HG02610 (cell line): ENCODE data around the gene CEP57.

Source experiments
- ATAC-seq: cut with Tn5 transposase; IDR thresholded peaks from one replicate; pipeline ENCODE4 v1.9.1; 2021; ENCODE audit warnings: mild to moderate bottlenecking, moderate library complexity; ENCODE audit not compliant: unreplicated experiment

The CEP57 gene

DNA sequence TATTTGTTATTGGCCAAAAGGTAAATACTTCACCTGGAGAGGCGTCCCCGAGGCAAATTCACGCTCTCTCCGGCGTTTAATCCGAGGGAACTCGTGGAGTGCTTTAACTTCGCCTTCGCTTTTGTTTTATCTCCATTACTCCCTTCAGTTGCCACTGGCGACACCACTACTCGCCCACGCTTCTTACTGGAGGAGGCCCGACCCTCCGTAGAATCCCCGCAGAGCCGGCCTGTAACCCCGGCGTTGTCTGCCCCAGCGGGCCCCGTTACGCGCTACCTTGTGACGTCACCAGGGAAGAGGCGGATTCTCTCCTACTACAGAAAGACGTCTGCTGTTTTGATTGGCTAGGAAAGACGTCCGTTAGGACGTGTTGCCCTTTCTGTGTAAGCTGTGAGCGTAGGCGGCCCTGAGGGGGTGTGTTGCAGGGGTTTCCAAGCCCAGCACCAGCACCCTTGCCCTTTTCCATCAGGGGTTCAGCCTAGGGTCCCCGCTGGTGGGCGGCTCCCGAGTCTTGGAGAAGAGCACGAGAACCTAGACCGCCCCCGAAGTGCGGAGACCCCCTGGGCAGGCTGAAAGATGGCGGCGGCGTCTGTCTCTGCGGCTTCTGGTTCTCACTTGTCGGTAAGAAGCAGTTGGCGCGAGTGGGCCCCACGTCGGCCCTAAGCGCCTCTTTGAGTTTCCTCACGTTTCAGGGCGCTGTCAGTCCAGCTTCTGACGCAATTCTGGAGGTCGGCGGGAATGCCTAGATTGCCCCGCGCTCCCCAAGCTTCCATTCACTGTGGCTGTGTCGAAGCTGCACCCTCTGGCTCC is at the start of gene CEP57:
Gene CEP57, plus strand, starts transcription at position 376 of the 810 bp plus-strand sequence. Its CDS starts 201 bp downstream, at position 577.
- peak; percentile 75 for ATAC-seq

DNA sequence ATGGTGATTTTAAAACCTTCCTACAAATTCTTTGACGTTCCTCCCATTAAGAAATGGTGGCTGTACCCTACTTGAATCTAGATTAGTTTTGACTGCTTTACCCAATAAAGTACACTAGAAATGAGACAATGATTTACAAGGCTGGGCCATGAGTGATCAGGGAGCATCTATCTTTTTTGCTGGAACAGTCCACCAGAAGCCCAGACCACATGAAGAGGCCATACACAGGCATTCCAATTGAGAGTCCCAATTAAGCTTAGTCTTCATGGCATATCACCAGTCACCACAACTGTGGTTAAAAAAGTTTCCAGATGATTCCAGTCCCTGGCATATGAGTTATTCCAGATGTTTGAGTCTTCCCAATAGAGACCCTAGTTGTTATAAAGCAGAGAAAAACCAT is 40.2 kb upstream of the CEP57 start:
- ATAC-seq, result no peak

- no peak for ATAC-seq
These were observed 38.8 kb upstream of the CEP57 start for GRCh38 chr11:95751515-95751914.

DNA sequence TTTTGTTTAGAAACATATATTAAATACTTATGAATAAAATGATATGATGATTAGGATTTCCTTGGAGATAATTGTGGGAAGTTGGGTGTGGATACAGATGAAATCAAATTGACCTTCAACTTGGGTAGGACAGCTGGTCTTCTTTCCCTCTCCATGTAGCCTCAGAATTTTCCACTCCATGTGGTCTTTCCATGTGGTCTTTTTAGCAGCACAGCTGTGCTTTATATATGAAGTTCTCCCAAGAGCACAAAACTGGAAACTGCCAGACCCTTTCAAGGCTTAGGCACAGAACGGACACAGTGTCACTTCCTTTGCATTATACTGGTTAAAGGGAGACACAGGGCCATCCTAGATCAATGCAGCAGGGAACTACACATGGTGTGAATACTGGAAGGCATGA is 29.4 kb upstream of the CEP57 start:
- ATAC-seq, result no peak

GRCh38 chr11:95762534-95762933 is 27.8 kb upstream of the CEP57 start:
- no peak for ATAC-seq

DNA sequence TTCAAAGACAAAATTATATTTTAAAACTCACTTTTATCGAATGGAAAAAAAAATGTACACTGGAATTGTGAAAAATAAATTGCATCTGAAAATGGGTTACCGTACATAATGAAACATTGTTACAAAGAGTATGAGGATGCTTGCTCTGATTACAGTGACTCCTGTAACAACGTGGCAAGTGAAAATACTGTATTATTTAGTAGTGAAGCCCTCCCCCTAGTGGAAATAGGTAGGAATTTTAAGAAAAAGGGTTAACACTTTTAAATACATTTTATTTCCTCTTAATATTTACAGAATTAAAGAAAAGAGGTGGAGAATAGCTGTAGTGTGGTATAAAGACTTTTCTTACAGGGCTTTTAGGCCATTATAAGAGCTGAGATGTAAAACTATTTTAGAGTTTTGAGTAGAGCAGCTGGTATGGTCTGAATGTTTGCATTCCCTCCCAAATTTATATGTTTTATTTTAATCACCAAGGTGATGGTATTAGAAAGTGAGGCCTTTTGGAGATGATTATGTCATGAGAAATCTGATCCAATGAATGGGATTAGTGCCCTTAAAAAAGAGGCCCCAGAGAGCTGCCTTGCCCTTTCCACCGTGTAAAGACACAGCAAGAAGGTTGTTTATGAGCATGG is 25.9 kb upstream of the CEP57 start:
- peak; percentile 50 for ATAC-seq

DNA sequence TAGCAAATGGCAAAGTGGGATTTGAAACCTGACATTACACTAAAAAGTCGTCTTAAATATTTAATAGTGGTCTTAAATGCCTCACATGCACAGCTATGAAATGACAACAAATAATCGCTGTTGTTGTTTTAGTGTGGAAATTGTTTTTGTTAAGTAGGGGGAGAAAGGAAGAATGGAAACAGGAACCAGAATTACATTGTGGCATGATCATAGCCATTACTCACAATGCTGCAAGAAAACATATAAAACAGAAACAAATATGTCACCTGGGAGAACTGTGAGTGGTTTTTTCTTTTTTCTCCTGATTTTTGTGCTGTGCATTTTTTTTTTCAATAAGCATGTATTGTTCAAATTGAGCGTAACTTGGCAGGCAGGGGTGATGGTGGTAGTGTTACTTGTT is 23.6 kb upstream of the CEP57 start:
- ATAC-seq, result no peak

DNA sequence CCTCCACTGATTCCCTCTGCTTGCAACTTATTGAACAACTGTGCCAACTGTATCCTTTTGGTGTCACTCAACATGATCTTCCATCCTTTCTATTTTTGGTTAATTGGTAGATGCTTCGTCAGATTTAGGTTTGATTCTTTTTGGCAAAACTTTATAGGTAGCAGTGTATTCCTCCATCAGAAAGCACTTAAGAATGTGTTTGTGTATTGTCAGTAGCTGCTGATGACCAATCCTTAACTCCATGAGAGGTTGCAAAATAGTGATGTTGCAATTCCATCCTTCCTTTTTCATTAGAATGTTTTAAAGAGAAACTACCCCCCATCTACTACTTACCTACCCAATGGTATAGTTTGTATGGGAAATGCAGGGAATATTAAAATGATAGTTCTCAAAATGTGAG is 22.8 kb upstream of the CEP57 start:
- no peak for ATAC-seq

GRCh38 chr11:95768521-95768920 is 21.8 kb upstream of the CEP57 start:
- ATAC-seq, result no peak

- no peak for ATAC-seq
These were observed 13.4 kb upstream of the CEP57 start for GRCh38 chr11:95776859-95777258.

DNA sequence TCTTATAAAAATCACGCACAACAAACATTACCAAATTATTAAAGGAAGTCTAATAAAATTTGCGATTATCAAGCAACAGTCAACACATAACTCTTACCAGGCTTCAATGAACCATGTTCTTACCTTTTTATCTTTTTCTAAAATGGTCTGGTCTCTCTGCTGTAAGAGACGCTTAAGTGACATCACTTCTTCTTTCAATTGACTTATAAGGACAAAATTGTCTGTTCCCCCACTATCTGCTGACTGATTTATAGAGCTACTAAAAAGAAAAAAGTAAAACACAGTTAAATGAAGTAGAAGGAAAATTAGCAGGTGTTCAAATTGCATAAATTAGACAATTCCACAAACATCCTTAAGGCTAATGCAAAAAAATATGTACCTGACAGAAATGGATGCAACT is 11.6 kb upstream of the CEP57 start:
- peak; percentile 59 for ATAC-seq

GRCh38 chr11:95780544-95780943 is 9.8 kb upstream of the CEP57 start:
- peak; percentile 25 for ATAC-seq

GRCh38 chr11:95788921-95789505 is 1.3 kb upstream of the CEP57 start:
- no peak for ATAC-seq

DNA sequence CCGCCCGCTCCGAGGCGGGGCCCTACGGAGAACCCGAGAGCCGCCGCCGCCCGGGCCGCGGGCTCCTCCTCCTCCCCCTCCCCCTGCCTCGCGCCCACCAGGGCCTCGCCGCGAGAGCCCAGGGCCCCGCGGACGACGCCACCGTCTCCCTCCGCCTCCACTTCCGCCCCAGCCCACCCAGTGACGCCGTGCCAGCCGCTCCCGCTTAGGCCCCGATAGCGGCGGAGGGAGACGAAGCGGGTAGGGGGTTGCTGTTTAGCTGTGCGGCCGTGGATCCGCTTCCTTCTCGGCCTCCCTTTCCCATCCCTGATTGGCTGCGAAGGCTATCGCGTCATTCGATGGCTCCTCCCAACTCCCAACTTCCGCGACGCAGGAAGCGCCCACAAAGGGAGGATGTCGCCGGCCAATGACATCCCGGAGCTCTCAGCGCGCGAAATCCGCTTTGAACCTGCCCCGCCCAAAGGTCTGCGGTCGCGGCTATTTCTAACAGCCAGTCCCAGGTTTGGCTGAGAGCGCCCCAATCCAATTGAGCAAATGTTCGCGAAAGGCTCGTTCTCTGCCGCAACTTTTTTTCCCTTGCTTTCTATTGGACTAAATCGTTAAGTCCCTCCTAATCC is 684 bp upstream of the CEP57 start, which contains the start of gene FAM76B:
Gene FAM76B, minus strand, starts transcription at position 277 of the 617 bp plus-strand sequence. CDS start 304 bp downstream, outside the sequence.
- peak; percentile 75 for ATAC-seq

DNA sequence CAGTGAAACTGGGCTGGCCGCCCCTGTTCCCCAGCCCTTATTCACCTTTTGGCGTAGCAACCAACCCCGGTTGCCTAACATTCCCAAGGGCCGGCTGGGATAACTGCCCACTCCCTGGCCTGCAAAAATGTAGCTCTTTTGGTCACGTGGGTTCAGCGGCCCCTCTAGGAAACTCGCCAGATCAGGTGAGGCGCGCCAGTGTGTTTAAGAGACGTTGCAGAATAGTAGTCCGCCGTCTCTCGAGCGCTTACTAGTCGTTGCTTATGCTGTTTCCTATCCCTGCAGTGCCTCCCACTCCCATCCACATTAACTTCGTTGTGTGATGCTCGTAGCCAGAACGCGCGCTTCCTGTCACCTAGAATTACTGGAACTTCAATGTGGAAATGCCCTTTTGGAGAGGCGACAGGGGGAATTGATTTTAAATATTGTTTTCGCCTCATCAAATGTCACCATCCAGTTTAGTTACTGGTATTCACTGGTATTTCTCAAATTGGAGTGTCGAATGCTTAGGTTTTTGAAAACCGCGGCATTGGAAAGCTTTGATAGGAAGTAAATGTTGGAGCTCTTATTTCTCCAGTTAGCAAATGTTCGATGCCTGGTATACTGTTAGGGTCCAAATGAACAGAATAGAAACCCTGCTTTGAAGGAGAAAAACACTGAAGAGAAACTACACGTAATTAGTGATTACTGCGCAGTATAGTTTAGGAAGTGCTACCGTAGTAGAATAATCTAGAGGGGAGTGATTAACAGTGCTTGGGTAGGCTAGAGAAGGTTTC is 823 bp downstream of the CEP57 start:
- no peak for ATAC-seq

GRCh38 chr11:95791709-95792033 is 1.4 kb downstream of the CEP57 start:
- ATAC-seq, result no peak

- no peak for ATAC-seq
These were observed 1.9 kb downstream of the CEP57 start for GRCh38 chr11:95792200-95792599.

GRCh38 chr11:95792700-95793099 is 2.4 kb downstream of the CEP57 start:
- no peak for ATAC-seq

DNA sequence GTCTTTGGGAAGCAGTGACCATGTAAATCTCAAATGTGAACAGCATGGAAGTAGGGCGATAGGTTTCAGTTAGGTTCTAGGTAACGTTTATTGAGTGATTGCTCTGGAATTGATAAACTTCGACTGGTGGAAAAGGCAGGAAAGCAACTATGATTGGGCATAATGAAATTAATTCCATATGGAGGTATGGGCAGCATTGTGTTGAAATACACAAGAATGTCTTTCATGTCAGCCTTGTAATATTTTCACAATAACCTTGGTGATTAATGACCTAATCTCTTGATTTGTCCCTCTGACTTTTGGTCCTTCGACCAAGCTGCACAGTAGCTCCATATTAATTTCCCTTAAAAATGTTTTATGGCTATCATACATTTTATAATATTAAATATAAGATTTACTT is 2.8 kb downstream of the CEP57 start:
- no peak for ATAC-seq

GRCh38 chr11:95794086-95794485 is 3.8 kb downstream of the CEP57 start:
- ATAC-seq, result no peak
